Activated B cell treated with CpG ODN at 0.5 μM for 24 hours (primary cell): ENCODE results near the gene LPAR6. TPM values are rescaled to one million over a fixed set of nuclear protein-coding genes. Genes with fewer than 3 reads are reported as not detected.

Experiments
- ATAC-seq: fragments of 200-7000 bp; cut with Tn5 transposase; one replicate; pipeline ENCODE4 v1.10.0; 2021; ENCODE audit warnings: low read depth, mild to moderate bottlenecking, moderate library complexity
- CTCF ChIA-PET: fragments of 350-600 bp; sonication (Branson Sonifier 250); formaldehyde crosslinking; loops from one replicate; lab custom pipeline; 2021; ENCODE audit warnings: antibody characterized with exemption; lab: Charles Lee
- POLR2A ChIA-PET: fragments of 350-600 bp; sonication (Branson Sonifier 250); formaldehyde crosslinking; loops from one replicate; lab custom pipeline; 2021; ENCODE audit warnings: antibody characterized with exemption; lab: Charles Lee
- DNase-seq: peaks from one replicate; pipeline ENCODE4 v3.0.0; 2022
- H3K27ac Mint-ChIP-seq: one replicate; pipeline ENCODE4 v1.8.0; 2020; ENCODE audit warnings: mixed read lengths
- H3K27me3 Mint-ChIP-seq: one replicate; pipeline ENCODE4 v1.8.0; 2021; ENCODE audit warnings: mixed read lengths
- H3K36me3 Mint-ChIP-seq: one replicate; pipeline ENCODE4 v1.8.0; 2021; ENCODE audit warnings: low read depth, mixed read lengths
- H3K4me1 Mint-ChIP-seq: one replicate; pipeline ENCODE4 v1.8.0; 2021; ENCODE audit warnings: mixed read lengths
- H3K4me3 Mint-ChIP-seq: one replicate; pipeline ENCODE4 v1.8.0; 2020; ENCODE audit warnings: mild to moderate bottlenecking, mixed read lengths
- H3K9me3 Mint-ChIP-seq: one replicate; pipeline ENCODE4 v1.8.0; 2020; ENCODE audit warnings: mixed read lengths
- CTCF ChIP-seq: fragments of 200-600 bp; IDR thresholded peaks from one replicate; pipeline ENCODE4 v1.8.0; 2022; ENCODE audit warnings: antibody characterized with exemption, mild to moderate bottlenecking
- intact Hi-C: fragments of 100-400 bp; cut with micrococcal nuclease; formaldehyde crosslinking; loops from one replicate; pipeline ENCODE4 v1.15.1; 2024
- total RNA-seq: library from RNA; stranded (reverse); gene quantifications from 2 replicates; pipeline ENCODE4 v1.2.3, GENCODE V29; 2022

Gene LPAR6
- total RNA-seq, 1 donor from 2014 or later, result not detected

- Mint-ChIP-seq H3K27ac (no peak overlapping the region), H3K9me3 (no peaks in the 10 kb centered on the region)
- CTCF ChIA-PET, result no interaction called here
These were observed 23.9 kb upstream of the LPAR6 start for GRCh38 chr13:48436661-48437288.

GRCh38 chr13:48434200-48434599, 21.3 kb upstream of the LPAR6 start:
- no peak for ATAC-seq
- H3K4me1 Mint-ChIP-seq, result peaks cover 35% of the 10 kb centered on the region
- POLR2A ChIA-PET, result no interaction called here
- H3K9me3 Mint-ChIP-seq, result no peaks in the 10 kb centered on the region
- intact Hi-C loops, result no loop called here
- H3K4me3 Mint-ChIP-seq, result no peak overlapping the region
- peaks cover 24% of the 10 kb centered on the region for H3K36me3 Mint-ChIP-seq
- TF ChIP-seq CTCF, result no peak
- no peak for DNase-seq
- H3K27me3 Mint-ChIP-seq, result no peaks in the 10 kb centered on the region
- CTCF ChIA-PET, result no interaction called here
- no peak overlapping the region for H3K27ac Mint-ChIP-seq

More at GRCh38 chr13:48436661-48437288, 23.9 kb upstream of the LPAR6 start:
- no peaks in the 10 kb centered on the region for H3K27me3 Mint-ChIP-seq
- POLR2A ChIA-PET, result no interaction called here
- H3K36me3 Mint-ChIP-seq, result peaks cover 21% of the 10 kb centered on the region
- ATAC-seq, result no peak
- no peak for DNase-seq
- peaks cover 27% of the 10 kb centered on the region for H3K4me1 Mint-ChIP-seq
- intact Hi-C loops, result no loop called here
- H3K4me3 Mint-ChIP-seq, result no peak overlapping the region
- no peak for TF ChIP-seq CTCF

- DNase-seq (no peak), ATAC-seq (no peak)
- H3K9me3 Mint-ChIP-seq, result no peaks in the 10 kb centered on the region
- no peak overlapping the region for H3K4me3 Mint-ChIP-seq
- H3K27ac Mint-ChIP-seq, result no peak overlapping the region
- intact Hi-C loops, result no loop called here
- no peaks in the 10 kb centered on the region for H3K27me3 Mint-ChIP-seq
- H3K4me1 Mint-ChIP-seq, result peaks cover 40% of the 10 kb centered on the region
- no peak for TF ChIP-seq CTCF
- ChIA-PET CTCF (no interaction called here), POLR2A (no interaction called here)
- peaks cover 22% of the 10 kb centered on the region for H3K36me3 Mint-ChIP-seq
These were observed 19.2 kb upstream of the LPAR6 start for GRCh38 chr13:48431987-48432615.

GRCh38 chr13:48431431-48431830, 18.5 kb upstream of the LPAR6 start:
- Mint-ChIP-seq H3K9me3 (peaks cover 4% of the 10 kb centered on the region), H3K4me3 (no peak overlapping the region), H3K36me3 (peaks cover 25% of the 10 kb centered on the region), H3K4me1 (peaks cover 33% of the 10 kb centered on the region), H3K27me3 (no peaks in the 10 kb centered on the region), H3K27ac (no peak overlapping the region)
- no peak for TF ChIP-seq CTCF
- DNase-seq (no peak), ATAC-seq (no peak)
- ChIA-PET CTCF (no interaction called here), POLR2A (no interaction called here)
- intact Hi-C loops, result no loop called here

GRCh38 chr13:48429886-48430285, 17.0 kb upstream of the LPAR6 start:
- peaks cover 21% of the 10 kb centered on the region for H3K4me1 Mint-ChIP-seq
- no peak overlapping the region for H3K4me3 Mint-ChIP-seq

More at GRCh38 chr13:48429886-48430285, 17.0 kb upstream of the LPAR6 start:
- Mint-ChIP-seq H3K27ac (no peak overlapping the region), H3K9me3 (peaks cover 4% of the 10 kb centered on the region), H3K36me3 (peaks cover 26% of the 10 kb centered on the region), H3K27me3 (no peaks in the 10 kb centered on the region)
- TF ChIP-seq CTCF, result no peak
- CTCF ChIA-PET, result no interaction called here
- intact Hi-C loops, result no loop called here
- DNase-seq, result no peak
- no peak for ATAC-seq
- POLR2A ChIA-PET, result no interaction called here
